Vagina (tissue), 2 donors: Measurements from ENCODE around the gene ZBTB16. TPM values are rescaled to one million over a fixed set of nuclear protein-coding genes. Genes with fewer than 3 reads are reported as not detected.

ENCODE experiments used
- DNase-seq, 2 donors: peaks; one replicate each; pipeline ENCODE4 v3.0.0-alpha.2; 2017; ENCODE audit errors: extremely low spot score in 2 of 2
- H3K27ac ChIP-seq: fragments of 200-600 bp; sonication (generic); one replicate; pipeline ENCODE4 v1.5.1; 2019
- H3K27me3 ChIP-seq: fragments of 200-600 bp; sonication (generic); one replicate; pipeline ENCODE4 v1.5.1; 2019
- H3K36me3 ChIP-seq, 2 donors: fragments of 200-600 bp; sonication (generic); one replicate each; pipeline ENCODE4 v1.5.1; 2017 to 2019
- H3K4me1 ChIP-seq: fragments of 200-600 bp; sonication (generic); one replicate; pipeline ENCODE4 v1.5.1; 2019
- H3K4me3 ChIP-seq, 2 donors: fragments of 200-600 bp; sonication (generic); 1 replicate in 1 of 2; 2 replicates in 1 of 2; pipeline ENCODE4 v1.5.1; 2016 to 2019
- H3K9me3 ChIP-seq: fragments of 200-600 bp; sonication (generic); one replicate; pipeline ENCODE4 v1.5.1; 2019
- CTCF ChIP-seq, 3 experiments: fragments of 450-650 bp in 2 of 3; fragments of 200-600 bp in 1 of 3; sonication (generic) in 1 of 3; IDR thresholded peaks; one replicate each; pipeline ENCODE4 v1.5.1; 2017 to 2019; ENCODE audit warnings: antibody characterized with exemption in 3 of 3, mild to moderate bottlenecking in 2 of 3, moderate library complexity in 2 of 3
- POLR2A ChIP-seq, 2 donors: fragments of 450-650 bp; IDR thresholded peaks; one replicate each; pipeline ENCODE4 v1.6.1; 2017; ENCODE audit warnings: antibody characterized with exemption in 2 of 2, mild to moderate bottlenecking in 2 of 2, moderate library complexity in 2 of 2
- POLR2AphosphoS5 ChIP-seq, 2 donors: sonication (generic); formaldehyde crosslinking; IDR thresholded peaks; one replicate each; pipeline ENCODE4 v1.9.0; 2017; ENCODE audit warnings: antibody characterized with exemption in 2 of 2, mild to moderate bottlenecking in 2 of 2, low read depth in 1 of 2; ENCODE audit not compliant: insufficient read depth in 1 of 2
- intact Hi-C: fragments of 100-400 bp; cut with DNase I; formaldehyde crosslinking; loops from one replicate; pipeline ENCODE4 v1.15.1; 2023
- total RNA-seq: library from RNA; depleted of rRNA; stranded (reverse); fragments of >200 nt; gene quantifications from one replicate; pipeline ENCODE4 v1.2.3, GENCODE V29; 2016

The ZBTB16 gene
- total RNA-seq, 1 donor from 2014 or later: 243 TPM

GRCh38 chr11:114197799-114198500 is 138.4 kb downstream of the ZBTB16 start:
- Histone ChIP-seq H3K9me3 (no peaks in the 10 kb centered on the region), H3K27me3 (no peaks in the 10 kb centered on the region), H3K4me1 (peaks cover 80% of the 10 kb centered on the region), H3K4me3 (peak overlapping the region in 1 of 2 donors; percentile 5), H3K27ac (peak overlapping the region; percentile 84), H3K36me3 (peaks cover 0 to 10% of the 10 kb centered on the region in 2 donors)
- DNase-seq: no peak
- TF ChIP-seq CTCF (IDR thresholded peaks at IDR 0.05) (no peak), POLR2A (IDR thresholded peaks at IDR 0.05) (no peak), POLR2AphosphoS5 (IDR thresholded peaks at IDR 0.05; ENCODE audit: insufficient read depth in 1 of 2, low read depth in 1 of 2) (peak; percentile 37 to 96)
- intact Hi-C loops: loop anchor here (2.0 to 5.0 kb wide), 2 partner anchors 36 to 59 kb away; no protein-coding TSS in a partner anchor

GRCh38 chr11:114199051-114199450 is 139.5 kb downstream of the ZBTB16 start:
- no peak overlapping the region for H3K4me3 ChIP-seq
- no peak for DNase-seq
- TF ChIP-seq POLR2AphosphoS5 (IDR thresholded peaks at IDR 0.05; ENCODE audit: insufficient read depth in 1 of 2, low read depth in 1 of 2): no peak
- TF ChIP-seq POLR2A (IDR thresholded peaks at IDR 0.05): no peak
- H3K27me3 ChIP-seq: no peaks in the 10 kb centered on the region
- peak overlapping the region; percentile 84 for H3K27ac ChIP-seq
- H3K4me1 ChIP-seq: peaks cover 69% of the 10 kb centered on the region
- no peaks in the 10 kb centered on the region for H3K9me3 ChIP-seq
- intact Hi-C loops: loop anchor here (2.0 to 5.0 kb wide), 2 partner anchors 37 to 58 kb away; no protein-coding TSS in a partner anchor
- peaks cover 0 to 6% of the 10 kb centered on the region in 2 donors for H3K36me3 ChIP-seq

- Histone ChIP-seq H3K36me3 (peaks cover 0 to 11% of the 10 kb centered on the region in 2 donors), H3K4me1 (peaks cover 54% of the 10 kb centered on the region), H3K27me3 (no peaks in the 10 kb centered on the region), H3K4me3 (no peak overlapping the region), H3K9me3 (no peaks in the 10 kb centered on the region), H3K27ac (peak overlapping the region; percentile 42)
- DNase-seq: no peak
- intact Hi-C loops: no loop called here
- TF ChIP-seq CTCF (IDR thresholded peaks at IDR 0.05) (no peak), POLR2A (IDR thresholded peaks at IDR 0.05) (no peak), POLR2AphosphoS5 (IDR thresholded peaks at IDR 0.05; ENCODE audit: insufficient read depth in 1 of 2, low read depth in 1 of 2) (no peak)
Measured at GRCh38 chr11:114200351-114201133, 141.0 kb downstream of the ZBTB16 start.

GRCh38 chr11:114201219-114201618 is 141.7 kb downstream of the ZBTB16 start:
- H3K4me1 ChIP-seq: peaks cover 47% of the 10 kb centered on the region
- H3K4me3 ChIP-seq: no peak overlapping the region
- no peak for DNase-seq
- TF ChIP-seq POLR2AphosphoS5 (IDR thresholded peaks at IDR 0.05; ENCODE audit: insufficient read depth in 1 of 2, low read depth in 1 of 2) (no peak), CTCF (IDR thresholded peaks at IDR 0.05) (no peak), POLR2A (IDR thresholded peaks at IDR 0.05) (no peak)
- peaks cover 0 to 11% of the 10 kb centered on the region in 2 donors for H3K36me3 ChIP-seq
- H3K27ac ChIP-seq: no peak overlapping the region
- H3K27me3 ChIP-seq: no peaks in the 10 kb centered on the region
- H3K9me3 ChIP-seq: no peaks in the 10 kb centered on the region
- intact Hi-C loops: no loop called here

GRCh38 chr11:114202011-114202609 is 142.6 kb downstream of the ZBTB16 start:
- H3K9me3 ChIP-seq: no peaks in the 10 kb centered on the region
- TF ChIP-seq POLR2AphosphoS5 (IDR thresholded peaks at IDR 0.05; ENCODE audit: insufficient read depth in 1 of 2, low read depth in 1 of 2) (no peak), CTCF (IDR thresholded peaks at IDR 0.05) (no peak), POLR2A (IDR thresholded peaks at IDR 0.05) (no peak)
- H3K27ac ChIP-seq: no peak overlapping the region
- no peak for DNase-seq
- no peaks in the 10 kb centered on the region for H3K27me3 ChIP-seq
- intact Hi-C loops: no loop called here
- H3K36me3 ChIP-seq: peaks cover 0 to 11% of the 10 kb centered on the region in 2 donors
- H3K4me3 ChIP-seq: no peak overlapping the region
- H3K4me1 ChIP-seq: peaks cover 38% of the 10 kb centered on the region
